Measurements from ENCODE around the gene DRC1.

The DRC1 gene

GRCh38 chr2:26475832-26476501, 74.2 kb downstream of the DRC1 start:
- H3K23ac ChIP-seq (ENCODE audit: low read length) = no peak overlapping the region
- no peaks in the 10 kb centered on the region for H3K79me2 ChIP-seq (ENCODE audit: control insufficient read depth, insufficient read depth, low read length)
- H3K9ac ChIP-seq (ENCODE audit: low read length) = no peak overlapping the region
- no peak overlapping the region for H3K56ac ChIP-seq (ENCODE audit: low read length)
- H2BK15ac ChIP-seq (replicated peaks; ENCODE audit: low read depth) = no peak overlapping the region
- H3K36me3 ChIP-seq (ENCODE audit: control insufficient read depth, insufficient read depth, low read length) = no peaks in the 10 kb centered on the region
- H3K18ac ChIP-seq (ENCODE audit: low read length) = no peak overlapping the region
- H2BK5ac ChIP-seq (ENCODE audit: low read length) = no peak overlapping the region
- no peak overlapping the region for H3K4me2 ChIP-seq (ENCODE audit: low read length)
- WGBS (ENCODE audit: extremely low coverage, insufficient coverage, low lambda C conversion rate) = no CpG with 5 or more reads among the region's 22 CpGs
- H2AK5ac ChIP-seq (ENCODE audit: low read length) = no peak overlapping the region
- H3K79me1 ChIP-seq (ENCODE audit: low read length) = no peaks in the 10 kb centered on the region
- no peak overlapping the region for H2BK120ac ChIP-seq (ENCODE audit: low read depth, low read length)
- no peaks in the 10 kb centered on the region for H3K4me1 ChIP-seq (ENCODE audit: control insufficient read depth, low read depth, low read length)
- H3K27me3 ChIP-seq (ENCODE audit: insufficient read depth, low read length, poor library complexity) = no peaks in the 10 kb centered on the region
- H3K4ac ChIP-seq (ENCODE audit: low read depth, low read length) = no peak overlapping the region
- no peak overlapping the region for H4K5ac ChIP-seq (ENCODE audit: low read length)
- no peak for DNase-seq
- no peak overlapping the region for H3K27ac ChIP-seq (ENCODE audit: low read depth, low read length)
- H3K4me3 ChIP-seq (ENCODE audit: low read length) = no peak overlapping the region
- H4K8ac ChIP-seq (ENCODE audit: low read depth, low read length) = no peak overlapping the region

GRCh38 chr2:26477126-26477910, 75.6 kb downstream of the DRC1 start:
- Histone ChIP-seq H2BK5ac (ENCODE audit: low read length) (no peak overlapping the region), H3K36me3 (ENCODE audit: control insufficient read depth, insufficient read depth, low read length) (no peaks in the 10 kb centered on the region), H3K4me3 (ENCODE audit: low read length) (no peak overlapping the region), H2BK120ac (ENCODE audit: low read depth, low read length) (no peak overlapping the region), H3K4me2 (ENCODE audit: low read length) (no peak overlapping the region), H3K9ac (ENCODE audit: low read length) (no peak overlapping the region), H3K27me3 (ENCODE audit: insufficient read depth, low read length, poor library complexity) (no peaks in the 10 kb centered on the region), H3K18ac (ENCODE audit: low read length) (no peak overlapping the region), H3K4me1 (ENCODE audit: control insufficient read depth, low read depth, low read length) (no peaks in the 10 kb centered on the region), H3K79me2 (ENCODE audit: control insufficient read depth, insufficient read depth, low read length) (no peaks in the 10 kb centered on the region), H4K8ac (ENCODE audit: low read depth, low read length) (no peak overlapping the region), H2BK15ac (replicated peaks; ENCODE audit: low read depth) (no peak overlapping the region), H4K5ac (ENCODE audit: low read length) (no peak overlapping the region), H3K79me1 (ENCODE audit: low read length) (no peaks in the 10 kb centered on the region), H3K27ac (ENCODE audit: low read depth, low read length) (no peak overlapping the region), H3K56ac (ENCODE audit: low read length) (peak overlapping the region; percentile 11), H2AK5ac (ENCODE audit: low read length) (no peak overlapping the region), H3K4ac (ENCODE audit: low read depth, low read length) (no peak overlapping the region), H3K23ac (ENCODE audit: low read length) (no peak overlapping the region)
- no CpG with 5 or more reads among the region's 33 CpGs for WGBS (ENCODE audit: extremely low coverage, insufficient coverage, low lambda C conversion rate)
- no peak for DNase-seq

GRCh38 chr2:26477911-26478253, 76.2 kb downstream of the DRC1 start, which contains the start of gene OTOF:
OTOF (minus strand) TSS chr2:26478124.
- no peak within 1 kb of the TSS for H4K8ac ChIP-seq (ENCODE audit: low read depth, low read length)
- no peaks in the 10 kb centered on the region for H3K36me3 ChIP-seq (ENCODE audit: control insufficient read depth, insufficient read depth, low read length)
- H2BK120ac ChIP-seq (ENCODE audit: low read depth, low read length) = no peak within 1 kb of the TSS
- no peak within 1 kb of the TSS for H2BK5ac ChIP-seq (ENCODE audit: low read length)
- H3K4me2 ChIP-seq (ENCODE audit: low read length) = no peak within 1 kb of the TSS
- no peaks in the 10 kb centered on the region for H3K27me3 ChIP-seq (ENCODE audit: insufficient read depth, low read length, poor library complexity)
- no peak within 1 kb of the TSS for H3K27ac ChIP-seq (ENCODE audit: low read depth, low read length)
- H3K9ac ChIP-seq (ENCODE audit: low read length) = no peak within 1 kb of the TSS
- no peak within 1 kb of the TSS for H2BK15ac ChIP-seq (replicated peaks; ENCODE audit: low read depth)
- H3K4ac ChIP-seq (ENCODE audit: low read depth, low read length) = no peak within 1 kb of the TSS
- no peak within 1 kb of the TSS for H2AK5ac ChIP-seq (ENCODE audit: low read length)
- no peak within 1 kb of the TSS for H3K4me3 ChIP-seq (ENCODE audit: low read length)
- WGBS (ENCODE audit: extremely low coverage, insufficient coverage, low lambda C conversion rate) = no CpG with 5 or more reads among the region's 3 CpGs
- no peaks in the 10 kb centered on the region for H3K79me2 ChIP-seq (ENCODE audit: control insufficient read depth, insufficient read depth, low read length)
- peak within 1 kb of the TSS; percentile 11 for H3K56ac ChIP-seq (ENCODE audit: low read length)
- H3K4me1 ChIP-seq (ENCODE audit: control insufficient read depth, low read depth, low read length) = no peaks in the 10 kb centered on the region
- no peaks in the 10 kb centered on the region for H3K79me1 ChIP-seq (ENCODE audit: low read length)
- DNase-seq = no peak
- no peak within 1 kb of the TSS for H3K23ac ChIP-seq (ENCODE audit: low read length)
- H3K18ac ChIP-seq (ENCODE audit: low read length) = no peak within 1 kb of the TSS
- no peak within 1 kb of the TSS for H4K5ac ChIP-seq (ENCODE audit: low read length)

GRCh38 chr2:26478366-26478765, 76.6 kb downstream of the DRC1 start:
- Histone ChIP-seq H3K4me3 (ENCODE audit: low read length) (no peak overlapping the region), H3K4me2 (ENCODE audit: low read length) (no peak overlapping the region), H2BK120ac (ENCODE audit: low read depth, low read length) (no peak overlapping the region), H3K56ac (ENCODE audit: low read length) (no peak overlapping the region), H3K9ac (ENCODE audit: low read length) (no peak overlapping the region), H2BK15ac (replicated peaks; ENCODE audit: low read depth) (no peak overlapping the region), H3K36me3 (ENCODE audit: control insufficient read depth, insufficient read depth, low read length) (no peaks in the 10 kb centered on the region), H3K79me1 (ENCODE audit: low read length) (no peaks in the 10 kb centered on the region), H2AK5ac (ENCODE audit: low read length) (no peak overlapping the region), H3K23ac (ENCODE audit: low read length) (no peak overlapping the region), H3K27ac (ENCODE audit: low read depth, low read length) (no peak overlapping the region), H4K5ac (ENCODE audit: low read length) (no peak overlapping the region), H2BK5ac (ENCODE audit: low read length) (no peak overlapping the region), H3K4me1 (ENCODE audit: control insufficient read depth, low read depth, low read length) (no peaks in the 10 kb centered on the region), H3K4ac (ENCODE audit: low read depth, low read length) (no peak overlapping the region), H3K18ac (ENCODE audit: low read length) (no peak overlapping the region), H4K8ac (ENCODE audit: low read depth, low read length) (no peak overlapping the region), H3K79me2 (ENCODE audit: control insufficient read depth, insufficient read depth, low read length) (no peaks in the 10 kb centered on the region), H3K27me3 (ENCODE audit: insufficient read depth, low read length, poor library complexity) (no peaks in the 10 kb centered on the region)
- WGBS (ENCODE audit: extremely low coverage, insufficient coverage, low lambda C conversion rate) = no CpG with 5 or more reads among the region's 5 CpGs
- no peak for DNase-seq

- no peaks in the 10 kb centered on the region for H3K4me1 ChIP-seq (ENCODE audit: control insufficient read depth, low read depth, low read length)
- H3K79me1 ChIP-seq (ENCODE audit: low read length) = no peaks in the 10 kb centered on the region
- H4K5ac ChIP-seq (ENCODE audit: low read length) = no peak overlapping the region
- H3K4me2 ChIP-seq (ENCODE audit: low read length) = no peak overlapping the region
- no peak overlapping the region for H2BK15ac ChIP-seq (replicated peaks; ENCODE audit: low read depth)
- no peak overlapping the region for H3K27ac ChIP-seq (ENCODE audit: low read depth, low read length)
- DNase-seq = no peak
- no peak overlapping the region for H2BK5ac ChIP-seq (ENCODE audit: low read length)
- H3K9ac ChIP-seq (ENCODE audit: low read length) = no peak overlapping the region
- H2BK120ac ChIP-seq (ENCODE audit: low read depth, low read length) = no peak overlapping the region
- H3K23ac ChIP-seq (ENCODE audit: low read length) = no peak overlapping the region
- no peak overlapping the region for H3K4me3 ChIP-seq (ENCODE audit: low read length)
- H2AK5ac ChIP-seq (ENCODE audit: low read length) = no peak overlapping the region
- H4K8ac ChIP-seq (ENCODE audit: low read depth, low read length) = no peak overlapping the region
- H3K56ac ChIP-seq (ENCODE audit: low read length) = peak overlapping the region; percentile 25
- no peak overlapping the region for H3K4ac ChIP-seq (ENCODE audit: low read depth, low read length)
- no peak overlapping the region for H3K18ac ChIP-seq (ENCODE audit: low read length)
- WGBS (ENCODE audit: extremely low coverage, insufficient coverage, low lambda C conversion rate) = no CpG with 5 or more reads among the region's 25 CpGs
- no peaks in the 10 kb centered on the region for H3K79me2 ChIP-seq (ENCODE audit: control insufficient read depth, insufficient read depth, low read length)
- H3K36me3 ChIP-seq (ENCODE audit: control insufficient read depth, insufficient read depth, low read length) = no peaks in the 10 kb centered on the region
- H3K27me3 ChIP-seq (ENCODE audit: insufficient read depth, low read length, poor library complexity) = no peaks in the 10 kb centered on the region
Observed at GRCh38 chr2:26479131-26479788, 77.5 kb downstream of the DRC1 start.

Measured in mesendoderm (in vitro differentiated cells).